ENCODE measurements around the gene UBAC2. TPM values are rescaled to one million over a fixed set of nuclear protein-coding genes. Genes with fewer than 3 reads are reported as not detected.

Gene UBAC2
- total and polyA plus RNA-seq, 9 donors, result 38.7 to 87.5 (median 48.0) TPM

DNA sequence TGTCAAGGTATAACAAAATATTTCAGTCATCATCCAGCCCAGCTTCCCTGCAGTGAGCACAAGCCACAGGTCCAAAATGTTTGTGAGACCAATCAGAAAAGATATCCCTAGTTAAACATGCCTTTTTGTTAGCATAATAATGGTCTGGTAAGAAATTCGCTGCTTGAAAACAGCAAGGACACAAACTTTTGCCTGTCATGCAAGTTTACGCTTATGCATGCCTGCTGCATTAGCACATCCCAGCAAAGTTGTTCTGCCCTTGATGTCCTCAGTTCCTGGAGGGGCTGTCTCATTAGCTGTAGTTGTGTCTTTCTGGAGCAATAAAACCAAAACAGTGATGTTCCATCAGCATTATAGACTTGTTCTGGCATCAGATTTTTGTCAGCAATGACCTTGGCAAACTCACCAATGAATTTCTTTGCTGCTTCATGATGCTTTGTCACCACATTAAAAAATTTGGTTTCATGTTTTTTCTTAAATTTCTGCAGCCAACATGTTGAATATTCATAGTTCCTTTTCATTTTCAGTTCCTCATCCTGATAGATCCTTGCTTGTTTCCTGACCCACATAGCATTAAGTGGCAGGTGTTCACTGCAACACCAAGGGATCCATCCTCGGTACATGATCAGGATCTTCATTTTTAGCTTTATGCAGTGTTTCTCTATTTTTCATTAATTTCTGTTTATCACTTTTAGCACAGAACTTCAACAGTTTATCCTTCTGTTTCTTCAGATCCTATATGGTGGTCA is 178.5 kb downstream of the UBAC2 start:
- intact Hi-C loops (cut with DNase I), result no loop called here
- Histone ChIP-seq H3K27me3 (no peaks in the 10 kb centered on the region), H3K4me1 (ENCODE audit: insufficient read depth) (peaks cover 2% of the 10 kb centered on the region), H3K27ac (no peak overlapping the region), H3K36me3 (no peaks in the 10 kb centered on the region), H3K4me3 (no peak overlapping the region), H3K9me3 (no peaks in the 10 kb centered on the region)
- WGBS, 3 donors, result 64 to 73% (median 64%) methylated on average over 3 of the region's 3 CpGs
- no peak for DNase-seq
- TF ChIP-seq POLR2A (IDR thresholded peaks at IDR 0.05), result no peak

DNA sequence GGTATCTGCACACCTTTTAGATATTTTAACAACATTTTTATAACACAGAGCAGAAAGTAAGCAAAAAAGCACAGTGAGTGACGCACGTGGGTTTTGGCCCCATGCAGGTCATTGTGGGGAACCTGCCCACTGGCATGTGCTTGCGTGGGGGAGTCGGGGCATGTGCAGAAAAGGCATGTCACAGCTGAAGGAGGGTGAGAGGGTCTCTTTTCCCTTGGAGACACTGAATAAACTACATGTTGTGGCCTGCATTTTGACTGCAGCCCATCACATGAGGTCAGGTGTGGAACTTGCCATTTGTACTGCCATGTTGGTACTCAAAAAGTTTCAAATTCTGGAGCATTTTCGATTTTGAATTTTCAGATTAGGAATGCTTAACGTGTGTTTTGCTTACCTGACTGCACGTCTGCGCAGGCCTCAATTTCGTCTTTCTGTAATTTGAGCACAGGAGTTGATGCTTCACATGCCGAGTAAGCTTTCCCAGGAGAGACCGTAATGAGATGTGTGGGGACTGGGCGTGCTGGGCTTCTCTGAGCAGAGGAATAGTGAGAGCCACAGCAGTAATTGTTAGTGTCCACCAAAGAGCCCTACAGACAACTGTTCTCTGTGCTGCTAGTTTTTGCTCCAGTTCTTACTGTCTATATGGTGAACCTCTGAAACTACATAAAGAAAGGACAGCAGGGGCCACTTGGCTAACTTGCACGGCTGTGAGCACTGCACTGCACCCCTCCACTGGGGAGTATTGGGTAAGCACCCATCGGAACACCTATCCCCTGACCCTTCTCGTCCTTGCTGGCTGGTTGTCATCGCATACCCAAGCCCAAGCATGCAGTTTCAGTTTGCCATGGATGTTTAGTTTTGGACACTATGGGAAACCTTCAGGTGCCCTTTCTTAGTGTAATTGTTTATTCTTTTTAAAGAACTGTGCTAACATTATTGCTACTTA is 179.5 kb downstream of the UBAC2 start:
- H3K4me3 ChIP-seq, result no peak overlapping the region
- intact Hi-C loops (cut with DNase I), result no loop called here
- H3K9me3 ChIP-seq, result no peaks in the 10 kb centered on the region
- H3K27me3 ChIP-seq, result no peaks in the 10 kb centered on the region
- no peak for DNase-seq
- no peaks in the 10 kb centered on the region for H3K36me3 ChIP-seq
- H3K27ac ChIP-seq, result no peak overlapping the region
- peaks cover 2% of the 10 kb centered on the region for H3K4me1 ChIP-seq (ENCODE audit: insufficient read depth)
- 94 to 95% (median 95%) methylated on average over 16 of the region's 16 CpGs for WGBS, 3 donors
- TF ChIP-seq EP300 (IDR thresholded peaks at IDR 0.05), result no peak
- TF ChIP-seq POLR2A (IDR thresholded peaks at IDR 0.05), result no peak
- no peak for TF ChIP-seq CTCF (IDR thresholded peaks at IDR 0.05)

GRCh38 chr13:99380921-99381645 is 180.4 kb downstream of the UBAC2 start:
- no peaks in the 10 kb centered on the region for H3K36me3 ChIP-seq
- no peak for DNase-seq
- intact Hi-C loops (cut with DNase I), result no loop called here

DNA sequence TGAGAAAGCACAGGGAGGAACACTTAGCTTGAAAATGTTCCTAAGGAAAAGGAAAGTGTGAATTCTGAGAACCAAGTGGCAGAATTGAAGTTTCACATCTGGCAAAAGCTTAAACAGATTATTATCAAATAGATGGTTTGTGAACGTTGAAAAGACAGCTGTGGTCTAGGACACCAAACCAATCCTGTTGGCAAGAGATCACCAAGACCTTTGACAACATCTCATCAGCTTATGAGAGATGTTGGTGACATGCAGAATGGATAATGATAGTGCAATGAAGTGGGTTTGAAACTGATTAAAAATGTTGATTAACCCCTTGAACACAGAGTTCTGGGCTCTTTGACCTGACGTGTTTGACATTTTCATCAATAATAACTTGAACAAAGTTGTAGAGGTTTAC is 181.1 kb downstream of the UBAC2 start:
- no peak overlapping the region for H3K4me3 ChIP-seq
- 77 to 89% (median 84%) methylated on average over 2 of the region's 2 CpGs for WGBS, 3 donors
- no peaks in the 10 kb centered on the region for H3K36me3 ChIP-seq
- DNase-seq, result no peak
- H3K27ac ChIP-seq, result no peak overlapping the region
- H3K9me3 ChIP-seq, result no peaks in the 10 kb centered on the region
- no peak for TF ChIP-seq POLR2A (IDR thresholded peaks at IDR 0.05)
- TF ChIP-seq CTCF (IDR thresholded peaks at IDR 0.05), result no peak
- TF ChIP-seq EP300 (IDR thresholded peaks at IDR 0.05), result no peak
- peaks cover 2% of the 10 kb centered on the region for H3K4me1 ChIP-seq (ENCODE audit: insufficient read depth)
- H3K27me3 ChIP-seq, result no peaks in the 10 kb centered on the region
- intact Hi-C loops (cut with DNase I), result no loop called here

More at GRCh38 chr13:99380921-99381645, 180.4 kb downstream of the UBAC2 start:
- no peak overlapping the region for H3K27ac ChIP-seq
- 93 to 95% (median 94%) methylated on average over 15 of the region's 15 CpGs for WGBS, 3 donors
- H3K9me3 ChIP-seq, result no peaks in the 10 kb centered on the region
- no peak for TF ChIP-seq POLR2A (IDR thresholded peaks at IDR 0.05)
- no peak for TF ChIP-seq CTCF (IDR thresholded peaks at IDR 0.05)
- no peak for TF ChIP-seq EP300 (IDR thresholded peaks at IDR 0.05)
- H3K4me3 ChIP-seq, result no peak overlapping the region
- peaks cover 2% of the 10 kb centered on the region for H3K4me1 ChIP-seq (ENCODE audit: insufficient read depth)
- H3K27me3 ChIP-seq, result no peaks in the 10 kb centered on the region
